RPMI7951 (cell line): ENCODE measurements around the gene MVK. TPM values are rescaled to one million over a fixed set of nuclear protein-coding genes. Genes with fewer than 3 reads are reported as not detected.
A peak's percentile ranks its signal among the peaks of the same experiment; 100 is the strongest.

Experiments used
- DNase-seq: peaks from one replicate; pipeline ENCODE4 v3.0.0-alpha.2; 2012; ENCODE audit warnings: low read depth
- total RNA-seq: library from RNA; depleted of rRNA; stranded (reverse); fragments of >200 nt; shearing (Covaris generic); gene quantifications from 2 replicates; pipeline ENCODE4 v1.2.3, GENCODE V29; 2014

The MVK gene
- total RNA-seq, 1 experiment from 2014 or later: 12.1 TPM

GRCh38 chr12:109544955-109545531, 28.6 kb upstream of the MVK start:
- DNase-seq: peak; percentile 90

- DNase-seq: no peak
Measured at GRCh38 chr12:109545826-109546225, 27.8 kb upstream of the MVK start.

- DNase-seq: no peak
Measured at GRCh38 chr12:109547286-109547685, 26.3 kb upstream of the MVK start.

GRCh38 chr12:109548258-109548657, 25.3 kb upstream of the MVK start:
- DNase-seq: no peak

GRCh38 chr12:109549613-109550270, 23.9 kb upstream of the MVK start:
- DNase-seq: no peak

- no peak for DNase-seq
Measured at GRCh38 chr12:109550281-109550680, 23.3 kb upstream of the MVK start.

- no peak for DNase-seq
Measured at GRCh38 chr12:109551108-109551507, 22.5 kb upstream of the MVK start.

- no peak for DNase-seq
Measured at GRCh38 chr12:109552971-109553370, 20.6 kb upstream of the MVK start.

- DNase-seq: peak; percentile 28
Measured at GRCh38 chr12:109553483-109553882, 20.1 kb upstream of the MVK start.

- DNase-seq: no peak
Measured at GRCh38 chr12:109553906-109554500, 19.6 kb upstream of the MVK start.

GRCh38 chr12:109554761-109555160, 18.8 kb upstream of the MVK start:
- no peak for DNase-seq

GRCh38 chr12:109555431-109556315, 17.9 kb upstream of the MVK start:
- no peak for DNase-seq

- DNase-seq: no peak
Measured at GRCh38 chr12:109557200-109557599, 16.4 kb upstream of the MVK start.

GRCh38 chr12:109557805-109558204, 15.8 kb upstream of the MVK start:
- no peak for DNase-seq

- no peak for DNase-seq
Measured at GRCh38 chr12:109558374-109559199, 15.0 kb upstream of the MVK start.

GRCh38 chr12:109559200-109559505, 14.4 kb upstream of the MVK start:
- no peak for DNase-seq

- no peak for DNase-seq
Measured at GRCh38 chr12:109559601-109560000, 14.0 kb upstream of the MVK start.

- DNase-seq: no peak
Measured at GRCh38 chr12:109560867-109561710, 12.5 kb upstream of the MVK start.

GRCh38 chr12:109561711-109562030, 11.9 kb upstream of the MVK start:
- no peak for DNase-seq

GRCh38 chr12:109562871-109563270, 10.7 kb upstream of the MVK start:
- DNase-seq: no peak
